Fibroblast of skin of back (primary cell): ENCODE measurements around the gene TOR1A.
A peak's percentile ranks its signal among the peaks of the same experiment; 100 is the strongest.

Source experiments
- DNase-seq: peaks from one replicate; pipeline ENCODE4 v3.0.0-alpha.2; 2013

The TOR1A gene

DNA sequence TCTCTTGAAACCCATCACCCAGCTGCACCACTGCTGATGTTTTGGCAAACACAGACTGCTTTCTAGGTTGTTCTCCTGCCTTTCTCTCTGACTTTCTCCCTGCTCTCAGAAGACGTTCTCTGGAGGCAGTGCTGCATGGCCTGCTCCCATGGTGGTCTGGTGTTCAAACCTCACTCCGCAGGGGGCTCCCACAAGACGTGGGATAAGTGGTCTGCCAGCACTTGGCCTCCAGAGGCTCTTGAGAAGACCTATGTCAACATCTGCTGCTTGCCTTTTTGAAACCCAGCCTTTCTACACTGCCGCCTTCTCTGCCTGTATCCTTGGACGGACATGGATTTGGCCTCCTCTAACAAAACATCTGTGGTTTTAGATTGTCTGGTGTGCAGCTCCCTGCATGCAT is 27.9 kb upstream of the TOR1A start:
- DNase-seq, result no peak

DNA sequence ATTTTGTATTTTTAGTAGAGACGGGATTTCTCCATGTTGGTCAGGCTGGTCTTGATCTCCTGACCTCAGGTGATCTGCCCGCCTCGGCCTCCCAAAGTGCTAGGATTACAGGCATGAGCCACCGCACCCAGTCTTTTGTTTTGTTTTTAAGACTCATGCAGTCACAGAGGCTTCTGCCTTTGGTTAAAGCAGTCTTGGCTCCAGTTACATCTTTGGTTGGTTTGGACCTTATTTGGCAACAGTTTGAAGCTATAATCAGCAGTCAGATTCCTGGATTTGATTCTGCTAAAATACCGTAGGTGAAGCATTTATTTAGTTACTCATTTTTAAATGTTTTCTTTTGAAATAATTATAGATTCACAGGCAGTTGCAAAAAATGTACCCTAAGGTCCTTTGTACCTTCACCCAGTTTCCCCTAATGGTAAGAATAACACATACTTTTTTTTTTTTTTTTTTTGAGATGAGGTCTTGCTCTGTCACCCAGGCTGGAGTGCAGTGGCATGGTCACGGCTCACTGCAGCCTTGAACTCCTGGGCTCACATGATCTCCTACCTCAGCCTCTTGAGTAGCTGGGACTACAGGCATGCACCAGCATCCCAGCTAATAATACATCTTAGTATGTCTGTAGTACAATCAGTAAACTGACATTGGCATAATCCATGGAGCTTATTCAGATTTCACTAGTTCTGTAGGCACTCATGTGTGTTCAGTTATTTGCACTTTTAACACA is 27.1 kb upstream of the TOR1A start:
- DNase-seq, result peak; percentile 61

DNA sequence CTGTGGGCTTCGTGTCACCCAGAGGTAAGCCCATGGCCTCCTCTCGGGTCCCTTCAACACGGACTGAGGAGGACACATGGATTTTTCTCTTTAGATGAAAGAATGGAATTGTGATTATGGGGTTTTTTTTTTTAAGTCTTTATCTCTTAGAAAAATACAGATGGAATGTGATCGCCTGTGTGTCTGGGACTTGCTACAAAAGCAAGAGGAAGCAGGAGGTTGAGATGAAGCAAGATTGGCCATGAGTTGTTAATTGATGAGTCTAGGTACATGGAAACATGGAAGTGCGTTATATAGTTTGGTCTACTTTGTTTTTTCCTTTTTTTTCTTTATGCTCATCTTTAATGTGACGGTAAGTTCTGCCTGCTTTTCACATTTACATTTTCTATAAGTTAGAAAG is 26.0 kb upstream of the TOR1A start:
- DNase-seq, result peak; percentile 39

DNA sequence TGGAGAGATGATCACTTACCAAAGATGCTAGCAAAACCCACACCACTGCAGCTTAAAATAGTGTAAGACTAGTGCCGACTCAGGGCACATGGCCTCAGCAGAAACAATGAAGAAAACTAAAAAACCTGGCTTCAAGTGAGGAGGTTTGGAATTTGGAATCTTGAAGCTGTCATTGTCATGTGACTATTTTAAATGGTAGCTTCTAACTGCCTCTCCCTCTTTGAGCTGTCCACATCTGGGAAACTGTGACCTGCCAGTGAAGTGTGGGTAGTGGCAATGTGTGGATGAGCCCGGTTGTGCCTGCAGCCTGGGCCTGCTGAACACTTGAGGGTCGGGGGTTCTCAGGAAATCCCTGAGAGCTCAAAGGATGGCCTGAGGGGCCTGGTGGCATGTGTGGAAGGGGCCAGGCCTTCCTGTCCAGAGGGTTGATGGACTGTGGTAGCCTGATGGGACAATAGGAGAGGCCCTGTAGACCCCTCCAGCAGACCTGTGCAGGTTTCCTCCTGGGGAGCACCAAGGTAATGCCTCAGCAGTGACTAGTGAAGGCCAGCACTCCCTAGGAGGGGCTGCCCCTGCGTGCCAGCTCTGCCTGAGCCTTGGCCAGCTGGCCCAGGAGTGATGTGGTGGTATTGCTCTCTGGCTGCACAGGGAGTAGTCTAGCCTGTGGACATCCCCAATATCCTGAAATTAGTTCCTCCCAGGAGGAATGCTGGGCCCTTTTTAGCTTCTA is 24.9 kb upstream of the TOR1A start:
- no peak for DNase-seq

DNA sequence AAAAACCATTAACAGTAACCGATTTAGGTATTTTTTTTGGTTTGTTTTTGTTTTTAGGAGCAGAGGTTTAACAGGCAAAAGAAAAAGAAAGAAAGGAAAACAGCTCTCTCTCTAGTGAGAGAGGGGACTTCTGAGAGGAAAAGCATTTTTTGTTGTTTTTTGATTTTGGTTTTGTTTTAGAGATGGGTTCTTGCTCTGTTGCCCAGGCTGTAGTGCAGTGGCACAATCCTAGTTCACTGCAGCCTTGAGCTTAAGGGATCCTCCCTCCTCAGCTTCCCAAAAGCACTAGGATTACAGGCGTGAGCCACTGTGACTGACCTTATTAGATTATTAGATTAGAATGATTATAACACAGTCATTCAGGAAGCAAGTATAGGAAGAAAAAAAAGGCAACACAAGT is 21.4 kb upstream of the TOR1A start:
- DNase-seq, result no peak

DNA sequence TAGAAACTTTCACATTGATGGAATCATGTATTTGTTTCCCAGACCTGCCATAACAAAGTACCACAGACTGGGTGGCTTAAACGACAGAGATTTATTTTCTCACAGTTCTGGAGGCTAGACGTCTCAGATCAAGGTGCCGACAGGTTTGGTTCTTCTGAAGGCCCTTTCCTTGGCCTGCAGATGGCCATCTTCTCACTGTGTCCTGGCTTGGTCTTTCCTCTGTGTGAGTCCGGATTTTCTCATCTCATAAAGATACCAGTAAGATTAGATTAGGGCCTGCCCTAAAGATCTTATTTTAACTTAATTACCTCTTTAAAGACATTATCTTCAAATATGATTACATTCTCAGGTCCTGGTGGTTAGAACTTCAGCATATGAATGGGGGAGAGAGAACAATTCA is 17.1 kb upstream of the TOR1A start:
- no peak for DNase-seq

DNA sequence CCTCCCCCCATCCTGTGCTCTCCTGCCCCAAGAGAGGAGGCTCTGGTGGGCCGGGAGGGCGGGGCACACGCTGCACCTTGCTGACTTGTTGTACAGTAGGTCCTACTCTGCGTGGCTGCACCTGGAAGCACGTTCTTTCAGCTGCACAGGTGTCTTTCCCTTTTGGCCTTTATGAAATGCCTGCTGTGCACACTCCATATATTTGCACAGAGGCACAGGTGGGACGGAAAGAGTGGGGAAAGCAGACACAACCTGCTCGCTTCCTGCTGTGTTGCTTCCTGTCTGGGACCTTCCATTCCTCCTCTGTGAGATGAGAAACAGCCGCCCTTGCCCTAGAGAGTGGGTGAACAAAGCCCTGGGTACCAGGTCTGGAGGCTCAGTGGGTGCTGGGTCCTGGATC is 16.1 kb upstream of the TOR1A start:
- no peak for DNase-seq

DNA sequence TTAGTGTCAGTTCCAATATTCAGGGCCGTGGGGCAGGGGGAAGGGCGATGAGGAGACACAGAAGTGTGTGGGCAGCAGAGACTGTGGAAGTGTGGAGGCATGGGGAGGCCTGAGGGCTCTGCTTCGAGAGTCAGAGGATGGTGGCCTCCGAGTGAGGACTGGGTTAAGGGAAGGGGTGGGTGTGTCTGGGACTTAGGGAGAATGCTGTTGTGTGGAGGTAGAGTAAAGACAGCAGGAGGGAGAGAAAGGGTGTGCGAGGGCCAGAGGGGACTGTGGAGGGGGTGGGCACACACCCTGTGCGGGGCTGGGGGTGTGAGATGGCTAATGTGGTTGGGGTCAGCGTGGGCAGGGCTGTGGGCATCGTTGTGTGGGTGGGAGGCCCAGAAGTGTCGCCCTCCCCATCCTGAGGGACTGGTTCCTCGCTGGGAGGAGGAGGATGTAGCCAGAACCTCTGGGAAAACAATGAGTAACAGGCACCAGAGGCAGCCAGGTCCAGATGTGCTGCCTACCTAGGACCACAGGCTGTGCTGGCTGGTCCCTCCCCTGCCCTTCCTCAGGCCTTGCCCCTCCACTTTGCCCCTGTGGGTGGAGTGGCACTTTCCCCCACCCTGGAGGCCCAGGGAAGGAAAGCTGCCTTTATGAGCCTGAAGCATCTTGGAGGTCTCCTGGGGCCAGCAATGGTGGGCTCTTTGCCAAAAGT is 15.5 kb upstream of the TOR1A start:
- no peak for DNase-seq

DNA sequence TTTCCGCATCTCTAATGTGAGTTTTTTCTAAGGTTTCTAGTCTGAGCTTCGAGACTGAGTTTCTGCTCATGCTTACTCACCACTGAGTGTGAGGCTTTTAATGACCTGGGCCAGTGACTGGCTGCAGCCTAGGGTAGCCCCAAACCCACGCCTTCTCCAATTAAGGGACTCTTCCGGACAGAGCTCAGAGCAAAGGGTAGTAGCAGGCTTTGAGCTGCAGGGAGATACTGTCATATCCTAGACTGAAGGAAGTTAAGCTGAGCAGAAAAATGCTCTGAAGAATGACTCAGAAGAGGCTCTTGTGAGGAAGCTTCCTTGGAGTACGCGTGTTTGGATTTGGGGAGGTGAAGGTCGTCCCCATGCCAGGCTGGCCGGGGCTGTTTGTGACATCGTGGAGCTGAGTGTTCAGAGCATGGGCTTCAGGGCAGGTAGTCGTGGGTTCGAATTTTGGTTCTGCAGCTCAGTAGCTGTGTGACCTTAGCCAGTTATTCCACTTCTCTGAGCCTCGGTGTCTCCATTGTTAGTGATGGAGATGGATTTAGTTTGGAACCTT is 14.8 kb upstream of the TOR1A start:
- DNase-seq, result peak; percentile 76

DNA sequence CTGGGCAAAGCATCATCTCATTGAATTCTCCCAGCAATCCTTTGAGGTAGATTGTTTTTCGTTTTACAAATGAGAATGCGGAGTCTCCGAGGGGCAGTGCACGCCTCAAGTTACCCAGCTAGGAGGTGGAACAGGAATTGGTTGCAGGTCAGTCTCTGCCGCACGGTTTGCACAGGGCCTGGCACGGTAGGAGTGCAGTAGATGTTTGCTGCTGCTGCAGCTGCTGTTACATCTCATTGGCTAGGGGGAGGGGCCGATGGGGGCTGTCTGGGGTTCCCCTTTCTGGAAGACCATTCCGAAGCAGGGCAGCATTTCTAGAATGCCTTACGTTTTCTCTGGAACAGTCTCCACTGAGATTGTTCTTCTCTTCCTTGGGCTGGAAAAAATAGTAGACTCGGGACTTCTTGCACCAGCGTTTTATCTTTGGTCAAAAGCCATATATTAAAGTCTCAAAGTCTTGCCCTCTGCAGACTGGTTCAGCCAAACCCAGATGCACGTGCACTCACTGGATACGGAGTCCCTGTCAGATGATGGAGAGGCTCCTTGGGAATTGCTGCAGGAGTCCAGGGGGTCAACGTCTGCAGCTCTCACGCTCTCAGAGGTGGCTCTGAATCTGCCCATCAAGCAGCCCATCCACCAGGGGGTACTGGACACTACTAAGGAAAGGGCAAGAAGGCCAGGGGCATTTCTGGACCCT is 12.5 kb upstream of the TOR1A start:
- DNase-seq, result no peak

DNA sequence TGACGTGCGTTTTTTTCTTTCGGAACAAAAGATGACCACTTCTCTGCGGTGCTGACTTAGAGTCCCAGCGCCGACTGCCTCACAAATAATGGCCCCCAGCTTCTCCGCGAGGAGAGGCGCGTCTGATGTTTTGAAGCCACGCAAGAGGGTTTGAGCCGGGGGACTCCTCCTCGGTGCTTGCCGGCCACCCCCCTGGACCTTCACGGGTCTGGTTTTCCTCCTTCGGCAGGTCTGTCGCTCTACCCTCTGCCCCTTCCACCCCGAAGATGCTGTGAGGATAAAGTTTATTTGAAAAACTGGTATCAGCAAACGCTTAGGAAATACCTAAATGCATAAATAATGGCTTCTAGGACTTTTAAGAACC is 11.9 kb upstream of the TOR1A start:
- DNase-seq, result no peak

DNA sequence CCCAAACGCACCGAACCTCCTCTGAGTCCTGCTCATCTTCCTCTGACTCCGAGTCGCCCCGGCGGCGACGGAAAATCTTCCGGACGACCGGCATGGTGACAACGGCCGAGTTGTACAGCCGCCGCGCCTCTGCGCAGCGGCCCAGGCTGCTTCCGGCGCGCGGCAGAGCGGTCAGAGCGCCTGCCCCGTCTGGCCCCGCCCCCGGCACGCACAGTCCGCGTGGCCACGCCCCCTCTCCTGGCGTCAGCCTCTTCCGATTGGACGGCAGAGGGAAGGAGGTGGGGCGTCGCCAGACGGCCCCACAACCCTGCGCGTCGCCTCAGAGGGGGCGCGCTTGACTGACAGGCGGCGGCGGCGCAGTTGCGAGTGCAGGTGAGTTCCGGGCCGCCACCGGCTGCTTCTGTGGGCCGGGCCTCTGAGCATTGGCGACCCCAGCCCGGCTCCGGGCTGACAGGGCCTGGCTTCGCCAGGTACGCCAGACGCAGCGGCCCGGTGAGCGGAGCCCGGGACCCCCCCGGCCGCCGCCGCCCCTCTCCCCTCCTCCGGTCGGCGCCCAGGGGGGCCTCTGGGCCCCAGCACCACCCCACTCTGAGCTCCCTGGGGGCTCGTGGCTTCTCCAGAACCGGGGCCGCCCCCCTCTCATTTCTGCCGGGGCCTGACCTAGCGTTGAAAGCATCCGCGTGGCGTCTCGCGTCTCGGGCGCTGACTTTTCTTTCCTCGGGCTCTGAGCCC is 11.4 kb upstream of the TOR1A start, which contains the start of the genes C9orf78 and USP20:
C9orf78 (minus strand) TSS at position 148 of the 732 bp plus-strand sequence; CDS start at position 94, 54 bp downstream.
USP20 (plus strand) TSS at position 331 of the 732 bp plus-strand sequence. CDS start 17,098 bp downstream, outside the sequence.
- DNase-seq, result peak; percentile 92

DNA sequence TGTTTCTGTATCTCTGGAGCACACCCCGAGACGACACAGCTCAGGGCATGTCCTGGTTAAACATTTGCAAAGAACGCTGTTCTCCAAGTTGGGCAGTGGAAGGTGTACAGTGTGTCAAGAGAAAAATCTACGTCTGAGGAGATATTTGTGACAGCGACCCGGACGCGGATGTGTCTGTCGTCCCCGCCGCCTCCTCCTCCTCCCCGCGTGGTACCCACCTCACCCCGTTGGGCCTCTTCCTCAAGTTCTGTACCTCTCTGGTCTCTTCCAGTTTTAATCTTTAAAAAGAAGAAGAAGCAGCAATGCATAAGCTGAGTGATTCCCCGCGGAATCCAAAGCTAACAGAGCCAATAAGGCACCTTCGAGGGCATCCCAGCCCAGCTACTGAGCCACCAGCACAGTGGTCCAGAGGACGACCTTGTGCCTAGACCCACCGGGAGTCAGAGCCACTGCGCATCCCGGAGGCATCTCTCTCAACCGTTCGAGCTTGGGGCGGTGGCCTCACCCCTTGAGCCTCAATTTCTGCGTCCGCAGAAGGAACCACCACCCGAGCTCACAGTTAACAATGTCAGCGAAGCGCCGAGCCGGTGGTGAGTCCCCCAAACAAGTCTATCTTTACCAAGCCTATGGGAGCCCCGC is 10.7 kb upstream of the TOR1A start:
- DNase-seq, result no peak

DNA sequence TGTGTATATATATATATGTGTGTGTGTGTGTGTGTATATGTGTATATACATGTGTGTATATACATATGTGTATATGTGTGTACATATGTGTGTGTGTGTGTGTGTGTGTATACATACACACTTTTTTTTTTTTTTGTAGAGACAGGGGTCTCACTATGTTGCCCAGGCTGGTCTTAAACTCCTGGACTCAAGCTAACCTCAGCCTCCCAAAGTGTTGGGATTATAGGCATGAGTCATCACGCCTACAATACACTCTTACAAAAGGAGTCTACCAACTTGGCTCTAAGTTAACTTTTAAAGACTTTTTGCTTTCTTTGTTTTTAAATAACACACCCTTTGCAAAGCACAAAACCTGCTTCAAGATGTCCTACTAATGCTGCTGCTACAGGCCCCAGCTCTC is 9.0 kb upstream of the TOR1A start:
- no peak for DNase-seq

DNA sequence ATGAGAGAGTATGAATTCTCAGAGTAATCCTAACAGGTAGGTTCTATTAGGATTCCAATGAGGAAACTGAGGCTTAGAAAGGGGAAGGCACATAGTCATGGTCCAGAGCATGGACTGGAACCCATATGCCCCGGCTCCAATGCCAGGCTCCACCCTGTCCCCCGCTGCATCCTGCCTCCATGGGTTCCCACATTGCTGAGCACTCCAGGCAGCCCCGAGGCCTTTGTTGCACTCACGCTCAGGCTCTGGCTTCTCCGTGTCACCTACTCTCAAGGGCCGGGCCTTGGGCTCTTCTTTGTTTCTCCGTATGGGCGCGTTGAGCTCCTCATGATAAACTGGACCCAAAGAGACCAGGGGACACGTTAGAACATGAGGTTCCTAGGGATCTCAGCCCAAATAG is 5.0 kb upstream of the TOR1A start:
- no peak for DNase-seq

DNA sequence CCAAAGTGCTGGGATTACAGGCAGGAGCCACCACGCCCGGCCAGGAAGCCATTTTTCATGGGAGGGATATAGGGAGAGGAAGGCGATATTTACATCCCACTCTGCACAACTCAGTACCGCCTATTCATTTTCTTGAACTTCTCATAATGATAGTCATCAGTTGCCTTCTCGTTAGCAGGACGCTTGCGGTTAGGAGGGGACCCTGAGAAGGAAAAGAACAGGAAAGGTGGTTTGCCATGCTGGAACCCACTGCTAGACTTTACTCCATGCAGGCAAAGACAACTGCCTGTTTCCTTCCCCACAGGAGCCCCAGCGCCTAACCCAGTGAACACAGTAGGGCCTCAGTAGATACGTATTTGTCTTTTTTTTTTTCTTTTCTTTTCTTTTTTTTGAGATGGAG is 4.1 kb upstream of the TOR1A start:
- no peak for DNase-seq

DNA sequence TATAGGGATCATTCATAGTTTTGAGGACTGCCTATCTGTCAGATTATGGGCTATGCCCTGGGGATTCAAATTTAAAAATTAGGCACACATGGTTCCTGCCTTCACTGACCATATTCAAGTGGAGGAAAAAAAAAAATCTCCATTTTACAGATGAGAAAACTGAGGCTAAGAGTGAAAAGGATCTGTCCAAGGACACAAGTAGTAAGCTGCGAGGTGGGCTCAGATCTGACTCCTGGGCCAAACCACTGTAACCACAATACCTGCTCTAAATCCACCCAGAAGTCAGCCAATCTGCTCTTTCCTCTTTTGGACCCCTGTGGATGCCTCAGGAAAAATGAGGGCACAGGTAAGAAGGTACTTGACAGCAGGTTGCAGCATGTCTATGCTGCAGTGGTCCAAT is 2.8 kb upstream of the TOR1A start:
- no peak for DNase-seq

DNA sequence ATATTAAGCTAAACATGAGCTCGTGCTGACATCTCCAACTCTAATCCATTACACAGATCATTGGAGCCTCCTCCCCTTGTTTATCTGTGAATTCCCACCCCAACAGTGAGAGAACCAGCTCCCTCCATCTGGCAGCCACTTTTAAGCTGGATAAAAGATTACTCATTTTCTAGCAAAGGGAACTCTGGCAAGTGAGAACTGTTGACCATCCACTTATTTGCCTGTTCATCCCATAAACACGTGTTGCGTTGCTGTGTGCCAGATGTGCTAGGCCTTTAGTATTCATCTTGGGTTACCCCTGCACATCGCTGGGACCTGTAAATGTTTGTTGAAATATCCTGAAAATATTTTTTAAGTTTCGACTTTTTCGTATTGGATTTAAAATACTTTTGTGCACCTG is 2.4 kb upstream of the TOR1A start:
- no peak for DNase-seq

DNA sequence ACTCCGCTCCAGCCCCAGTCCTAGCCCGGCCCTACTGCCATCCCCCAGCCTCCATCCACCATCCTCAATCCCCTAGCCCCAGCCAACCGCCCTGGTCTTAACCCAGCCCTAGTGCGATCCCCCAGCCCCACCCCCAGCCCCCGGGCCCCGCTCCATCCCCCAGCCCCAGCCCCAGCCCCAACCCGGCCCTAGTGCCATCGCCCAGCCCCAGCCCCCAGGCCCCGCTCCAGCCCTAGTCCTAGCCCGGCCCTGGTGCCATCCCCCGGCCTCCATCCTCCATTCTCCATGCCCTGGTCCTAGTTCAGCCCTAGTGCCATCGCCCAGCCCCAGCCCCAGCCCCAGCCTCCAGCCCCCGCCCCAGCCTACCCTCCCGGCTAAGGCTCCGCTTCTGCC is 398 bp downstream of the TOR1A start:
- no peak for DNase-seq

DNA sequence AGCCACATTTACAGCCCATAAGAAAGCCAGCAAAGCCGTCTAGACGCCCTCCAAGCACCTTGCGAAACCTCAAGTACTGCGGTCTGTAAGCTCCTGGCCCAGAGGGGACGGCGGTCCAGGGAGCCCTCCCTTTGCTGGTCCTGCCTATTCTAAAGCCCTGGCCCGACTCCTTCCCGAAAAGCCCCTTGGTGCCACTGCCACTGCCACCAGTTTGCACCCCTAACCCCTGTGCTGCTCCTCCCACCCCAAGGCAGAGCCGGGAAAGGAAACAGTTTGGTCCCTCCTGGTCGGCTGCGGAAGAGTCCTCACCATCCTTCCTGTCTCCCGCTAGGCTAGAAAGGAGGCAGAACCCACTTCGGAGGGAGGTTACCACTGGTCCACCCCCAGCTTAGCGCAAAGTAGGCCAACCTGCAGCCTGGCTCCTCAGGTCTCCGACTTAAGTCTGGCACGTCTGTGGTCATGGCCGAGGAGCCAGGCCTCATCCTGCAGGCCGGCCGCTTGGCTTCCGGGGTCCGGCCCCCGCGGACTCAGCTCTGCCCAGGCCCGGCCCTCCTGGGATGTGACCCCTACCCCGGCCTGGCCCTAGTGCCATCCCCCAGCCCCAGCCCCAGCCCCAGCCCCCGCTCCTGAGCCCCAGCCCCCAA is 916 bp downstream of the TOR1A start:
- peak; percentile 31 for DNase-seq
